GM10847 (cell line): Measurements from ENCODE around the gene HOXD10.

Experiments
- POLR2A ChIP-seq: IDR thresholded peaks from 2 replicates; pipeline ENCODE4 v1.6.1; 2011; ENCODE audit not compliant: insufficient read length; ENCODE audit errors: extremely low read depth

Gene HOXD10

GRCh38 chr2:176138923-176139660, 22.5 kb downstream of the HOXD10 start:
- no peak for TF ChIP-seq POLR2A

DNA sequence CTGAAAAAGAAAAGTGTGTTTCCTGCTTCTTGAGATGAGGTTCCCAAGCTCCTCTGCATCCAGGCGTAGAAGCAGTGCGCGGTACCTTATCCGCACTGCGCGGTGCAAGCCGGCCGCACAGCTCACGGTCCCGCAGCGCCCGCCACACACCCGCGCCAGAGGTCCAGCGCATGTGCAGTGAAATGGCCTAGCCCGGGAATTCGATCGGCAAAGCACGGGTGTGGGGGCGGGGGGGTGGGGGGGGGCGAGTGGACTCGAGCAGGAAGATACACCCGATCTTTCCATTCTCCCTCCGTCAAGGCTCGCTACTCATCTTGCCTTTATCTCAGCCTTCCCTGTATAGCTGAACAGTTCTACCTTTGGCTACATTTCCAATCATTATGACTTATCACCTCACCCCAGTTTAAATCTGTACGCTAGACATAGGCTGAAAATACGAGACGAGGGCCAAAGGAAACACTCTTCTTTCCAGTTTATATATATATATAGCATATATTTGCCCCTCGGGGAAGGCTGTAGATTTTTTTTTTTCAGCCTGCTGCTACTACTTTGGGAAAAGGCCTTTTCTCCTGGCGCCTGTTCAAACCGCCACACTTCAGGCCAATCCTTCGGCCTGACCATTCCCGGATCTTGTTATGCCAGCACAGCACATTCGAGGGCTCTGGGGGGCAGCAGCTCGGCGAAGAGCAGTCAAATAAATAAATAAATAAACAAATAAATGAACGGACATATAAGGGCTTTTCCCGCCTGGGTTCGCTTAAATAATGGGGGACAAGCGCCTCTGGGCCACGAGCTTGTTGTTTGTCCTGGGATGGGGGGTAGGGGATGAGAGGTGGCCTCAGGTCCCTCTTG, 23.3 kb downstream of the HOXD10 start:
- TF ChIP-seq POLR2A, result no peak

GRCh38 chr2:176140513-176141317, 24.1 kb downstream of the HOXD10 start:
- TF ChIP-seq POLR2A, result no peak

- no peak for TF ChIP-seq POLR2A
Observed at GRCh38 chr2:176142281-176142680, 25.7 kb downstream of the HOXD10 start.

DNA sequence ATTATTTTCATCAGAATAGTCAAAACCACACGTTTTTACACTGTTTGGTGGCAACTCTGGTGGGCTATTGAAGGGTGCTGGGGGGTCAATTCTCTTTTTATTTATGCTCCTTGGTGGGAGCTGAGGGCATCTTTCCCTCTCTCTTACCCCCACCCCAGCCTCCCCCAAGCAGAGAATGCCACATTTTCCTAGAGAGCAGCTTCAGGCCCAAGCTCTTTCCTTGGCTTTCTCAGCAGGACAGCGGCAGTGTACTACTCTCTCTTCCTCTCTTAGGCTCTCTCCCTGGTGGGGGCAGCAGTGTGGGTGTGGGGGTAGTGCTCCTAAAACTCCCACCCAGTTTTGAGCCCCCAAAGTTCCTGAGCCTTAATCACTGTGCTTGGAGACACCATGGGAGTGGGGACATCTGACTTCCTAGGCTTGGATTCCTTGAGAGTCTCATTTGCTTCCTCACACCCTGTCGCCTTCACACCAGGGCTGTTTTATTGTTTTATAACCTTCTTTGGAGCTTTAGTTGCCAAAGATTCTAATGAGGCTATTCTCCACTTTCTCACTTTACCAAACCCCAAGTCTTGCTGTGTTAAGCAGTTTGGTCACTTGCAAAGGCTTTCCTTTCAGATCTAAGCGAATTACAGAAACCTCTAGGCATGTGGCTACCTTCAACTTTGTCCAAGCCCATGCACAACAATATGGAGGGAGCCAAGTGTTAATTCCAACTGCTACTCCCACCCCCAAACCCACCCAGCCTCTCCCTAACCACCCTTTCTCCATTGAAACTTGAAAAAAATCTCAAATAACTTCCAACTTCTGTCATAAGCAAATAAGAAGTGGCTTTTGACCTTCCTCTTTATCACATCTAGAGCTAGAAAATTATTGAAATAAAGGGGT, 28.7 kb downstream of the HOXD10 start:
- no peak for TF ChIP-seq POLR2A

GRCh38 chr2:176146101-176146500, 29.5 kb downstream of the HOXD10 start:
- TF ChIP-seq POLR2A, result no peak

DNA sequence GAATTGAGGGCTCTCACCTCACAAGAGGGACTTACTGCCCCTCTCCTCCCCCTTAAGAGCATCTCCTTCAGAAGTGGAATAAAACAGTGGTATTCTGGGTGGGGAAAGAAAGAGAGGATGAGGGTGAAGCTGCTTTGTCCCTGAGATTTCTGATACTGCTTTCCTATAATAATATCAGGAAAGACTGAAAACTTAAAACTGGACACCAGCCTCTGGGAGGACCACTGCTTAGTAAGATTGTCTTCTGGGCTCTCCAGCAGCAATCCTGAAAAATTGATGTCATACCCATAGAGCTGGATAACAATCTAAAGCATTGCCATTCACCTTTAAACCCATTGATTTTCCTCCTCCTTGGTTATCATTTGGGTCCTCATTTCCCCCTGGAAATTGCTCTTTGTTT, 30.1 kb downstream of the HOXD10 start:
- TF ChIP-seq POLR2A, result no peak

- no peak for TF ChIP-seq POLR2A
Observed at GRCh38 chr2:176147210-176147799, 30.7 kb downstream of the HOXD10 start.

DNA sequence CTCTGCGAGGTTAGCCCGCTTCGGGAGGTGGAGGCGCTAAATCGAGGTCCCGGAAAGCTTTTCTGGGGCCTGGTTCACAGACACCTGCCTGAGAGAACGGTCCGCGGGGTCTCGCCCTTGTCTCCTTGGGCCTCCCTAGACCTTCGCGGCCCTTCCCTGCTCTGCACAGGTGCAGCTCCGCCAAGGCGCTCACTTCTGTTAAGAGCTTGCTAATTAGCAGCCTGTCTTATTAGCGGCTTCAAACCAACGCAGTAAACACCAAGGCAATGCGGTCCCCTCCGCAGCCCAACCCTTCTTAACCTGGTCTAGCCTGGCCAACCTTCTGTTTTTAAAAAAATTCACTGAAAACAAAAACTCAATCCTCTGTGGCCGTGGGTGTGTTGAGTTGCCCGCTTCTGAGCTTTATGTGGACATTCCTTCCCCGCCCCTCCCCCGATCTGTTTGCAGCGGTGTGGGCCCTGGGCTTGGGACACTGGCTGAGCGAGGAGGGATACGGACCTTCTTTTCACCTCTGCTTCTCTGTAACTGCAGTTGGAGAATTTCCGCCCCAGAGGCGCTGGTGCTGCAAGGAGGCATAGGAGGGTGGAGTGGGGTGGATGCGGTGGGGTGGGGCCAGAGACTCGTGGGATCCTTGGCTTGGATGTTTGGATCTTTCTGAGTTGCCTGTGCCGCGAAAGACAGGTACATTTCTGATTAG, 31.4 kb downstream of the HOXD10 start:
- no peak for TF ChIP-seq POLR2A

DNA sequence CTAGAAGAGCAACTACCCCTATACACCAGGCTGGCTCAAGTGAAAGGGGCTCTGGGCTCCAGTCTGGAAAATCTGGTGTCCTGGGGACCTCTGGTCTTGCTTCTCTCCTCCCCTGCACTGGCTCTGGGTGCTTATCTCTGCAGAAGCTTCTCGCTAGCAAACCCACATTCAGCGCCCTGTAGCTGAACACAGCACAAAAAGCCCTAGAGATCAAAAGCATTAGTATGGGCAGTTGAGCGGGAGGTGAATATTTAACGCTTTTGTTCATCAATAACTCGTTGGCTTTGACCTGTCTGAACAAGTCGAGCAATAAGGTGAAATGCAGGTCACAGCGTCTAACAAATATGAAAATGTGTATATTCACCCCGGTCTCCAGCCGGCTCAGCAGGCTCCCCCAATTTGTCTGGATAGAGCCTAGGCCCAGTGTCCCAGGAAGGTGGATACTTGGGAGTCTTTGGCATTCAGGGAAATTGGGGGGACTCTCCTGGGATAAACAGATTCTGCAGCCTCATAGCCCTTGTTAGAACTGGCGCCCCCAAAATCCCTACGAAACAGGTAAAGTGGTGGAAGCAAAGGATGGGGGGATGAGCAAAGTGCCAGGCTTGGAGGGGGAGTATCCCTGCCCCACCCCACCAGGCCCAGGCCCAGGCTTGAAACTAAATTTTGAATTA, 32.3 kb downstream of the HOXD10 start:
- no peak for TF ChIP-seq POLR2A

DNA sequence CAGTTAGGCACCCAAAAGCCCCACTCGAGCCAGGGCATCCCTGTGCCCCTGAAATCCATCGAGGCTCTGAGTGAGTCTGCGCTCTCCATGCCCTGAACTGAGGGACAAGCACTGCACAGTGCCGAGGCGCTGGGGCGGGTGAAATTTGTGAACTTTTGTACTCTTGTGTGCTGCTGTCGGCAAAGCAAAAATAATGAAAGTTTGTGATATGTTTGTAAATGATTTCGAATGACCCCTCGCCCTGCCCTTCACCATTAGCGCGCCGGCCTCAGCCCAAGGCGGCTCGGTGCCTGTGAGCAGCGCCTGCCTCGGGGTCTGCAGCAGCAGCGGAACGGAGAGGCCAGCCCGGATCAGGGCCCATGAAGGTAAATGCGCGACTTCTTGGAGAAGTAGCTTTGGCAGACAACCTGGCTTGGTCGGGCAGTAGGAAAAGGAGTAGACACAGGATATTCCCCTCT, 32.9 kb downstream of the HOXD10 start:
- TF ChIP-seq POLR2A, result no peak

- TF ChIP-seq POLR2A, result no peak
Observed at GRCh38 chr2:176149939-176150583, 33.5 kb downstream of the HOXD10 start.
